Neural crest cell (in vitro differentiated cells): Measurements from ENCODE around the gene AKAP13. TPM values are rescaled to one million over a fixed set of nuclear protein-coding genes. Genes with fewer than 3 reads are reported as not detected.

Experiments
- DNase-seq: peaks from one replicate; pipeline ENCODE4 v3.0.0; 2021; ENCODE audit warnings: low read depth, mixed read lengths, low spot score
- H3K27ac Mint-ChIP-seq: one replicate; pipeline ENCODE4 v1.8.0; 2021; ENCODE audit warnings: mild to moderate bottlenecking, mixed read lengths; ENCODE audit not compliant: unreplicated experiment
- H3K27me3 Mint-ChIP-seq: 2 replicates; pipeline ENCODE4 v1.8.0; 2021; ENCODE audit warnings: low read depth, mild to moderate bottlenecking, mixed read lengths
- H3K36me3 Mint-ChIP-seq: 2 replicates; pipeline ENCODE4 v1.8.0; 2021; ENCODE audit warnings: low read depth, mild to moderate bottlenecking, mixed read lengths
- H3K4me1 Mint-ChIP-seq: 2 replicates; pipeline ENCODE4 v1.8.0; 2021; ENCODE audit warnings: mixed read lengths
- H3K4me3 Mint-ChIP-seq: one replicate; pipeline ENCODE4 v1.8.0; 2021; ENCODE audit warnings: mild to moderate bottlenecking, mixed read lengths
- H3K9me3 Mint-ChIP-seq: 2 replicates; pipeline ENCODE4 v1.8.0; 2021; ENCODE audit warnings: mixed read lengths
- total RNA-seq: library from RNA; stranded (reverse); gene quantifications from 2 replicates; pipeline ENCODE4 v1.2.1, GENCODE V29; 2021
- TF ChIP-seq, protein P1 (sequence below): fragments of 200-600 bp; sonication (generic); conservative IDR thresholded peaks from 2 replicates; pipeline ENCODE4 v1.5.0; 2021; ENCODE audit warnings: antibody characterized with exemption, mild to moderate bottlenecking

Gene AKAP13
- total RNA-seq, 1 donor from 2014 or later, result 81.3 TPM

- H3K36me3 Mint-ChIP-seq, result peaks cover 11% of the 10 kb centered on the region
- H3K27ac Mint-ChIP-seq, result peak overlapping the region; percentile 96
- H3K27me3 Mint-ChIP-seq, result peaks cover 8% of the 10 kb centered on the region
- peak overlapping the region; percentile 72 for H3K4me3 Mint-ChIP-seq
- H3K4me1 Mint-ChIP-seq, result peaks cover 66% of the 10 kb centered on the region
- no peaks in the 10 kb centered on the region for H3K9me3 Mint-ChIP-seq
- TF ChIP-seq, protein P1, sequence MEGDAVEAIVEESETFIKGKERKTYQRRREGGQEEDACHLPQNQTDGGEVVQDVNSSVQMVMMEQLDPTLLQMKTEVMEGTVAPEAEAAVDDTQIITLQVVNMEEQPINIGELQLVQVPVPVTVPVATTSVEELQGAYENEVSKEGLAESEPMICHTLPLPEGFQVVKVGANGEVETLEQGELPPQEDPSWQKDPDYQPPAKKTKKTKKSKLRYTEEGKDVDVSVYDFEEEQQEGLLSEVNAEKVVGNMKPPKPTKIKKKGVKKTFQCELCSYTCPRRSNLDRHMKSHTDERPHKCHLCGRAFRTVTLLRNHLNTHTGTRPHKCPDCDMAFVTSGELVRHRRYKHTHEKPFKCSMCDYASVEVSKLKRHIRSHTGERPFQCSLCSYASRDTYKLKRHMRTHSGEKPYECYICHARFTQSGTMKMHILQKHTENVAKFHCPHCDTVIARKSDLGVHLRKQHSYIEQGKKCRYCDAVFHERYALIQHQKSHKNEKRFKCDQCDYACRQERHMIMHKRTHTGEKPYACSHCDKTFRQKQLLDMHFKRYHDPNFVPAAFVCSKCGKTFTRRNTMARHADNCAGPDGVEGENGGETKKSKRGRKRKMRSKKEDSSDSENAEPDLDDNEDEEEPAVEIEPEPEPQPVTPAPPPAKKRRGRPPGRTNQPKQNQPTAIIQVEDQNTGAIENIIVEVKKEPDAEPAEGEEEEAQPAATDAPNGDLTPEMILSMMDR, result no peak
- DNase-seq, result no peak
Observed at GRCh38 chr15:85752491-85752961, 372.1 kb downstream of the AKAP13 start.

DNA sequence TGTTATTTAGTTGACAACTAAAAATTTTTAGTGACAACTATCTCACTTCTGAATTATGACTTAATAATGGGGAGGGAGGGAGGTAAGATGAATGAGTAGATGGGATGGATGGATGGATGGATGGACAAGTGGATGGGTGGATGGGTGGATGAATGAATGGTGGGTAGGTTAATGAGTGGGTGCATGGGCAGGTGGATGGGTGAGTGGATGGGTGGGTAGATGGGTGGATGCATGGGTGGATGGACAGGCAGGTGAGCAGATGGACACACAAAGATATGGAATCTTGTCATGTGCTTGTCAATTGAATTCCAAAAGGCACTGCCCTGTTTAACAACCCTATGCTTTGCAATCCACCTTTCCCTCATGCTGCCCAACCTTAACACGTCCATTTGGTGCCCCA lies 372.9 kb downstream of the AKAP13 start:
- no peak overlapping the region for H3K4me3 Mint-ChIP-seq
- H3K4me1 Mint-ChIP-seq, result peaks cover 60% of the 10 kb centered on the region
- H3K27ac Mint-ChIP-seq, result no peak overlapping the region
- H3K36me3 Mint-ChIP-seq, result peaks cover 7% of the 10 kb centered on the region
- no peak for DNase-seq
- TF ChIP-seq, protein P1, result no peak
- H3K27me3 Mint-ChIP-seq, result peaks cover 8% of the 10 kb centered on the region
- H3K9me3 Mint-ChIP-seq, result no peaks in the 10 kb centered on the region

DNA sequence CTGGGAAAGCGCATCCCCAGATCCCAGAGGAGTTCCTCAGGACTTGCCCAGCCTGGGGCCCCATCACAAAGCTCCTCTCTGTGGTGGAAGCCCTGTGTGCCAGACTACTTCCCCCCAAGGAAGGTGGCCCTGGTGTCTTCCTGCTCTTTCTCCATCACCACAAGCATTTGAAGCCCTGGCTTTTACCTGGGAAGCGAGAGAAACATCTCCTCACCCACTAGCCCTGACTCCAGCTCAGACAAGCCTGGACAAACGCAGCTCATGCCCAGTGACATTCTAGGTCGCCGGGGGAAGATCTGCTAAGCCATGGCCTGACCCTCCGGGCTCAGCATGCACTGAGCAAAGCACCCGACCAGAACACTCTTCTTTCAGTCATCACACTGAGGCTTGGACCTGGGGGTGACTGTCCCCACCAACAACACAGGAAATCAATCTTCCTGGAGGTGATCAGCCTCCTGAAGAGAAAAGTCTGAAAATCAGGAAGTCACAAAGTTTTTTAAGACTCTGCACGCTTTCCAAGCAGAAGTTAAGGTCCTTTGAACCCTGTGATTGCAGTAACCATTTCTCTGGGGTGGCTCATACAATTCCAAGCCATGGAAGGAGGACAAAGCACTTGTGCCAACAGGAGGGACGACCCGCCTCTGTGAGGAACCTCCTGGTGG lies 373.5 kb downstream of the AKAP13 start:
- DNase-seq, result no peak
- H3K9me3 Mint-ChIP-seq, result no peaks in the 10 kb centered on the region
- peaks cover 8% of the 10 kb centered on the region for H3K27me3 Mint-ChIP-seq
- H3K4me3 Mint-ChIP-seq, result no peak overlapping the region
- H3K36me3 Mint-ChIP-seq, result peaks cover 7% of the 10 kb centered on the region
- peaks cover 54% of the 10 kb centered on the region for H3K4me1 Mint-ChIP-seq
- TF ChIP-seq, protein P1, result no peak
- peak overlapping the region; percentile 35 for H3K27ac Mint-ChIP-seq

DNA sequence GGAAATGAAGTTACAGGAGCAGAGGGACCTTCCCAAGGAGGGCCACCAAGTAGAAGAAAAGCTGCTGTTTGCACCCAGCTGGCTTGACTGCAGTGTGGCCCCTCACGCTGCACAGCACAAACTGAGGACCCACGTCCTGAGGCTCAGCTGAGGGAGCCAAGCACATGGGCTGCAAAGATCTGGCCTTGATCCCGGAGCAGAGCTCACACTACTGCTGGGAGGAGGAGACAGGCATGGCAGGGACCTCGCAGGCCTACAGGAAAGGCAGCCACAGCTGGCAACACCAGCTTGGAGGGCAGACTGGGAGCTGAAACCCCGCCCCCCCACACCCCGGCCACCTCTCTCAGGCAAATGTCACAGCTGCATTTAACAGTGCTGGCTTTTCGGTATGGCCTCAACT lies 374.6 kb downstream of the AKAP13 start:
- Mint-ChIP-seq H3K27ac (no peak overlapping the region), H3K9me3 (no peaks in the 10 kb centered on the region), H3K4me1 (peaks cover 44% of the 10 kb centered on the region), H3K27me3 (peaks cover 8% of the 10 kb centered on the region), H3K36me3 (peaks cover 2% of the 10 kb centered on the region), H3K4me3 (no peak overlapping the region)
- TF ChIP-seq, protein P1, result no peak
- no peak for DNase-seq

GRCh38 chr15:85755471-85755870 lies 375.1 kb downstream of the AKAP13 start:
- DNase-seq, result no peak
- TF ChIP-seq, protein P1, result no peak
- peaks cover 40% of the 10 kb centered on the region for H3K4me1 Mint-ChIP-seq
- no peak overlapping the region for H3K27ac Mint-ChIP-seq
- peaks cover 2% of the 10 kb centered on the region for H3K36me3 Mint-ChIP-seq
- H3K4me3 Mint-ChIP-seq, result no peak overlapping the region
- peaks cover 6% of the 10 kb centered on the region for H3K27me3 Mint-ChIP-seq
- H3K9me3 Mint-ChIP-seq, result no peaks in the 10 kb centered on the region
